ENCODE results near the gene TNS3. TPM values are rescaled to one million over a fixed set of nuclear protein-coding genes. Genes with fewer than 3 reads are reported as not detected.

TNS3 gene
- total and polyA plus RNA-seq, 7 donors = 17.4 to 43.8 (median 28.8) TPM

DNA sequence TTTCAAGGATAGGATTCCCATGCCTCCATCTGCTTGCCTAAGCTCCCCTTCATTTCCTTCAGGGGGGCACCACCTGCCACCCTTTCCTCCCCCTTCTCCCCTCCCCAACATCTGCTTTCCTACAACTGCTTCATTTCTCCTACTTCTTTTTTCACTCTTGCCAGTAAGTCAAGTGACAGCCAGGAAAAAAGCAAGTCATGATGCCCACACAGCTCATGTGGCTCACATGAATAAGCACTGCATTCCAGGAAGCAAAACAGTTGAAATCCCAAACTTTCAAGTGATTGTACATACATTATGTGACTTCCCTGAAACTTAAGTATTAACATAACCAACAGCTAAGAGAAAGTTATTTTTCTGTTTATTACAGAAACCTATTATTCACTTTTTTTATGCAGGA lies 78.6 kb downstream of the TNS3 start:
- Histone ChIP-seq H3K4me1 (peaks cover 0 to 83% (median 69%) of the 10 kb centered on the region in 4 donors), H3K9me3 (no peaks in the 10 kb centered on the region), H3K27me3 (no peaks in the 10 kb centered on the region), H3K27ac (peak overlapping the region in 1 of 4 donors; percentile 64), H3K36me3 (no peaks in the 10 kb centered on the region), H3K4me3 (no peak overlapping the region)
- no peak for DNase-seq
- intact Hi-C loops (cut with DNase I) = no loop called here
- TF ChIP-seq, protein P1, sequence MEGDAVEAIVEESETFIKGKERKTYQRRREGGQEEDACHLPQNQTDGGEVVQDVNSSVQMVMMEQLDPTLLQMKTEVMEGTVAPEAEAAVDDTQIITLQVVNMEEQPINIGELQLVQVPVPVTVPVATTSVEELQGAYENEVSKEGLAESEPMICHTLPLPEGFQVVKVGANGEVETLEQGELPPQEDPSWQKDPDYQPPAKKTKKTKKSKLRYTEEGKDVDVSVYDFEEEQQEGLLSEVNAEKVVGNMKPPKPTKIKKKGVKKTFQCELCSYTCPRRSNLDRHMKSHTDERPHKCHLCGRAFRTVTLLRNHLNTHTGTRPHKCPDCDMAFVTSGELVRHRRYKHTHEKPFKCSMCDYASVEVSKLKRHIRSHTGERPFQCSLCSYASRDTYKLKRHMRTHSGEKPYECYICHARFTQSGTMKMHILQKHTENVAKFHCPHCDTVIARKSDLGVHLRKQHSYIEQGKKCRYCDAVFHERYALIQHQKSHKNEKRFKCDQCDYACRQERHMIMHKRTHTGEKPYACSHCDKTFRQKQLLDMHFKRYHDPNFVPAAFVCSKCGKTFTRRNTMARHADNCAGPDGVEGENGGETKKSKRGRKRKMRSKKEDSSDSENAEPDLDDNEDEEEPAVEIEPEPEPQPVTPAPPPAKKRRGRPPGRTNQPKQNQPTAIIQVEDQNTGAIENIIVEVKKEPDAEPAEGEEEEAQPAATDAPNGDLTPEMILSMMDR (IDR thresholded peaks at IDR 0.05) = no peak
- TF ChIP-seq EP300 (IDR thresholded peaks at IDR 0.05) (peak in 2 of 4 donors; percentile 23 to 85), POLR2A (IDR thresholded peaks at IDR 0.05) (no peak), POLR2AphosphoS5 (IDR thresholded peaks at IDR 0.05) (peak in 1 of 4 donors; percentile 63)

DNA sequence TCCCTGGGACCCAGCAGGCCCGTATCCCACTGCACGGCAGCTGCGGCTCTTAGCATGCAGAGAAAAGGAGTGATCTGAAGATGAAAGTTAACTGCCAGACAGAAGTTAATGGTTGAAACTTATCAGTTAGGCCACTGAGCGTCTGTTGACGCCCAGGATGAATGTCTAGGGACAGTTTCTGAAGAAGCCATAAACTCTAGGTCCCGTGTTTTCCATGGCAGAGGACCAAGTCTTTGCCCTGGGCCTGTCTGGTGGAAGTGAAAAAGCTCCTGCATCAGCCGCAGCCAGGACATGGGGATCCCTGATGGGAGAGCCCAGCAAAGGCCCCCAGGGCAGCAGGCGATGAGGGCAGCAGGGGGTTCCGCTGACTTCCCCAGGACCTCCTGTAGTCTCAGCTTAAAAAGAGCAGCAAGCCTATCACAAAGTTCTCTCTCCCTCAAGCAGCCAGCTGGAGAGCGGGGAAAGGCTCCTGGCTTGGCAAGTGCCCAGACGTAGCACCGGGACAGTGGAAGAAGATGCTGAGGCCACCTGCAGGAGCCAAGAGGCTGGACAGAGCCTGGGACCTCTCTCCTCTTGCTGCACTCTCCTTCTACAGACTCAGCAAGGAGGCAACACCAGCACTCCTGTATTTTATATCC lies 79.6 kb downstream of the TNS3 start:
- DNase-seq = no peak
- peak overlapping the region in 2 of 4 donors; percentile 52 to 64 for H3K27ac ChIP-seq
- 14 to 61% methylated on average over 12 of the region's 12 CpGs for WGBS, 2 donors

DNA sequence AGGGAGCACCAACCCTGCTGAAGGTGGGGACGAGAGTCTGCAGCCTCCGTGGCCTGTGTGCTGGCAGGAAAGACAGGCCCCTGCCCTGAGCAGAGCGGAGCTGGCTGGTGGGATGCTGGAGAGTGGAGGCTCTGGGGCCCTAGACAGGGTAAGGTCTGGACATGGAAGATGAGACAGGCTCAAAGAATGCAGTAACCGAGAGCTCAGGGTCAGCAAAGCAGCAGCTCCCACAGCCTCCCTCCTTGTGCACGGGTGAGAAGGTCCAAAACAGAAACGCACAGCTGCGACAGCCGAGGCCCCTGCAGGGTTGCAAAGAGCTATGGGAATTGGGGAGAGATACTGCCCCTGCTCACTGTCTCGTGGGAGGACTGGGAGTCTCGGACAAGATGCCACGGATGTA lies 80.5 kb downstream of the TNS3 start:
- Histone ChIP-seq H3K27ac (peak overlapping the region in 3 of 4 donors; percentile 52 to 64 (median 53)), H3K36me3 (no peaks in the 10 kb centered on the region), H3K27me3 (no peaks in the 10 kb centered on the region), H3K4me3 (no peak overlapping the region), H3K9me3 (no peaks in the 10 kb centered on the region), H3K4me1 (peaks cover 0 to 83% (median 77%) of the 10 kb centered on the region in 4 donors)
- intact Hi-C loops (cut with DNase I) = no loop called here
- TF ChIP-seq EP300 (IDR thresholded peaks at IDR 0.05) (no peak), POLR2A (IDR thresholded peaks at IDR 0.05) (no peak), POLR2AphosphoS5 (IDR thresholded peaks at IDR 0.05) (no peak)
- TF ChIP-seq, protein P1 (IDR thresholded peaks at IDR 0.05) = no peak
- no peak for DNase-seq
- 72 to 81% methylated on average over 11 of the region's 11 CpGs for WGBS, 2 donors

More for the DNA sequence above, 79.6 kb downstream of the TNS3 start:
- intact Hi-C loops (cut with DNase I) = no loop called here
- Histone ChIP-seq H3K4me3 (no peak overlapping the region), H3K36me3 (no peaks in the 10 kb centered on the region), H3K27me3 (no peaks in the 10 kb centered on the region), H3K9me3 (no peaks in the 10 kb centered on the region), H3K4me1 (peaks cover 0 to 83% (median 76%) of the 10 kb centered on the region in 4 donors)
- TF ChIP-seq, protein P1 (IDR thresholded peaks at IDR 0.05) = no peak
- TF ChIP-seq POLR2A (IDR thresholded peaks at IDR 0.05) = no peak
- no peak for TF ChIP-seq POLR2AphosphoS5 (IDR thresholded peaks at IDR 0.05)
- TF ChIP-seq EP300 (IDR thresholded peaks at IDR 0.05) = no peak

DNA sequence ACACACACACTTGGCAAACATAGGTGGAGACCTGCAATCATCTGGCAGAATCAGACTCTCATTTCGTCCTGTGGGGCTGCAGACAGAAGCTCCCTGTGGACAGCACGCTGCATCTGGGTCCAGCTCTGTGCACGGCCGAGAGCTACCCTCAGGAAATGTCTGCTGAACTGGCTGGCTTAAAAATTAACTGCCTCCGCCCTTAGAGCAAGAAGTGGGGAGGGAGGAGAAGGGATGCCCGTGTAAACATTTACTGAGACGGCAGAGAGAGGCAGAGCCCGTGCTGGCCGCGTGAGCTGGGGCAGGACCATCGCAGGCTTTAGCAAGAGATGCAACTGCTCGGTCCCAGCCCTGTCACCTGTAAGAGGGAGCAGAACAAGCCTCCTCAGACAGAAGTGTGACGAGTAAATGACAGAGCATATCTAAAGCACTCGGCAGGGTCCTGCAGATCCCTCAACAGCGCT lies 81.8 kb downstream of the TNS3 start:
- peak overlapping the region in 3 of 4 donors; percentile 52 to 64 (median 53) for H3K27ac ChIP-seq
- no peaks in the 10 kb centered on the region for H3K9me3 ChIP-seq
- intact Hi-C loops (cut with DNase I) = no loop called here
- peaks cover 0 to 84% (median 80%) of the 10 kb centered on the region in 4 donors for H3K4me1 ChIP-seq
- no peak for TF ChIP-seq POLR2A (IDR thresholded peaks at IDR 0.05)
- TF ChIP-seq, protein P1 (IDR thresholded peaks at IDR 0.05) = no peak
- TF ChIP-seq POLR2AphosphoS5 (IDR thresholded peaks at IDR 0.05) = no peak
- TF ChIP-seq EP300 (IDR thresholded peaks at IDR 0.05) = no peak
- no peaks in the 10 kb centered on the region for H3K36me3 ChIP-seq
- no peaks in the 10 kb centered on the region for H3K27me3 ChIP-seq
- no peak overlapping the region for H3K4me3 ChIP-seq
- DNase-seq = peak; percentile 66
- WGBS, 2 donors = 18 to 50% methylated on average over 15 of the region's 15 CpGs
